HG02973 (cell line): Measurements from ENCODE around the gene AJAP1.

Experiments used
- ATAC-seq: cut with Tn5 transposase; IDR thresholded peaks from one replicate; pipeline ENCODE4 v1.9.1; 2021; ENCODE audit warnings: moderate library complexity; ENCODE audit not compliant: unreplicated experiment

AJAP1 gene

DNA sequence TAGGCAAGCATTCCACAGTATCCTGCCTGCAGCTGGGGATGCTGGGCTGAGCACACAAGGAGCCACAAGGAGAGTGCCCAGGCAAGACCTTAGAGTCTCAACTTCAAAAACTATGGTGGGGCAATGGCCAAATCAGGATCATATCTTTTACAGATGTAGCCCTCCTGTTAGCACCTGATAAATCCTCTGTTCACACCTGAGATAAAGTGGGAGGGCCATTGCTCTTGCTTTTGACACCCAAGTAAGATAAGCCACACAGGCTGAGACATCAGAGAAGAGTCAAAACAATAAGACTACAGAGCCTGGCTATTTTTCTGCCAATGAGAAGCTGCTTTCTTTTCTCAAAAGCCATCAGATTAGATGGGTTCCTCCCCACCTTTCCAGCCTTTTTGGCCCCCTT is 148.9 kb downstream of the AJAP1 start:
- no peak for ATAC-seq

DNA sequence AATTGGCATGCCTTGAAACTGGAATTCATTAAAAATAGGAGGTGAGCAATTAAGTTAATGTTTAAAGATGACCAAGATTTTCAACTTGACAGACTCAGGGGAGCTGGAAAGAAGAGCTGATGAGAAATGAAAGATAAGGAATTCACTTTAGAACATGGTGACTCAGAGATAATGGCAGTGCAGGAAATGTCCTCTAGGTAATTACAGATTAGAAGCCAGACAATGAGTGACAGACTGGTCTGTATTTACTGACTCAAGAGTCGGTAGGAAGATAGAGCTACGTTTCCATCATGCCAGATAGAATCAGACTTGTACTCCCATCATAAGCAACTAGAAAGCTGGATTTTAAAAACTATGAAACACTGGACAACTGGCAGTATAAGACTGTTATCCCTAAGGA is 151.6 kb downstream of the AJAP1 start:
- no peak for ATAC-seq

DNA sequence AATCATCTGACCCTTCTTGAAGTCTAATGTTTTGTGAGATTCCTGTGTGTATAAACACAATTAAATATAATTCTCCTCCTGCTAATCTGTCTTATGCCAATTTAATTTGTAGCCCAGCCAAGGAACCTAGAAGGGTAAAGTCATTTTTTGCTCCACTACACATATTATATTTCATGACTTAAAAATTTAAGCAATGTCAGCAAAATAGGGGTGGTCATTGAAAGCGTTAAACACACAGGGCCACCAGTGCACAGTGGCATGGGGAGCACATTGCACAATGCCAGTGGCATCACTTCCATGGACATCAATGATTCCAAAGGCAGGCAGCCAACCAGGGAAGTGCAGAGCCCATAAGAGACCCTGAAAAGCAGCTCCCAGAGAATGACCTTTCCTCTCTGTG is 166.1 kb downstream of the AJAP1 start:
- no peak for ATAC-seq

DNA sequence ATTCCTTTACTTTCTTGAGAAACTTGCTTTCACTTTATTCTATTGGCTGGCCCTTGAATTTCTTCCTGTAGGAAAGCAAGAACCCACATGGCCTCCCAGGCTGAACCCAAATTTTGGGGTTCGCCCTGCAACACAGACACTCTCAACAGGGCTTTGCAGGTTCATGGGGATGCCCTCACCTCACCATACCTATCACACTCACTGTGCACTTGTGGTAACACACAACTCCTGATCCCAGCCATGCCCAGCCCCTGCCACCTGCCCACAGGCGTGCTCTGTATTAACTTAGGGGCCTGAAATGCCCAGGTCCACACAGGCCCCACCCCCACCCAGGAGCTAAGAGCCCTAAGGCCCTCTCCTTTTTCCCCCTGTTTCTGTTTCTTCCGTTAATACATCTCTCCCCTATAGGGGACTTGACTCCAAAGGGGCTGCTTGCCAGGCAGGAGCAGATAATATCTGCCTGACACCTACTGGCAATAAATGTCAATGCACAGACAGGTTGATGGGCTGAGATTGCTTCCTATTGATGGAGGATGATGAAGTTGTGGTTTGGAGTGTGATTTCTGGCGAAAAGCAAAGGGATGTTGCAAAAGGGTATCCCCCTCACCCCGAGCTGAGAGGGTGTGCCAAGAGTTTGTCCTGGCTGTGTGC is 171.5 kb downstream of the AJAP1 start:
- ATAC-seq: no peak

DNA sequence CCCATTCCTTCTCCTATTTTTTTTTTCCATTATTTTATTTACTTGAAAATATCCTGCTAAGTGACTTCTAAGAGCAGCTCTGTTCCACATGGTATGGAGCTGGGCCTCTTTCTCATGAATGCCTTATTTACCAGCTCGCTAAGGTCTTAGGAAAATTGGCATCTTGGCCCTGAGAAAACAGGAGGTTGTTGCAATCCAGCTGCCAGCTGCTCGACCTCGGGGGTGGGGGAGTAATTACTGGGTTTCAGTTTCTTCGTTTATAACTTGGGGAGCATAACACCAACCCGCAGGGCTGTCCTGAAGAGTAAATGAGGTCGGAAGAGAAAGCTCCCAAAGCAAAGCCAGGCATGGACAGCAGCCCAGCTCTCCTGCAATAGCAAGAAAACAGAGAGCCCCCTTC is 176.3 kb downstream of the AJAP1 start:
- no peak for ATAC-seq

DNA sequence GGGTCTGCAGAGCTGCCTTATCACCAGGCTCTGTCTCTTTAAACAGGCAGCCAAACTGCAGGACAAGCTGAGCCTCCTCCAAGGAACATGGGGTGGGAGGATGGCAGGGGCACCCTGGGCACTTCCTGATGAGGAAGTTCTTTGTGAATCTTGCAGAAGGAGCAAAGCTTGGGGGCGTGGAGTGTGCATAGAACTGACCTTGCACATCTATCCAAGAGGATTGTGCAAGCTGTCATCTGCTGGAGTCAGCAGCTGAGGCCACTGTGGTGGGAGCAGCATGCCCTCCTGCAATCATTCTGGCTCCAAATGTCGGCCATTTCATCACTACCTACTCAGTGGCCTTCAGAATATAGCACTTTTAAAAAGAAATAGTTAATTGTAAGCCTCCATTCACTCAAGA is 182.2 kb downstream of the AJAP1 start:
- ATAC-seq: no peak

DNA sequence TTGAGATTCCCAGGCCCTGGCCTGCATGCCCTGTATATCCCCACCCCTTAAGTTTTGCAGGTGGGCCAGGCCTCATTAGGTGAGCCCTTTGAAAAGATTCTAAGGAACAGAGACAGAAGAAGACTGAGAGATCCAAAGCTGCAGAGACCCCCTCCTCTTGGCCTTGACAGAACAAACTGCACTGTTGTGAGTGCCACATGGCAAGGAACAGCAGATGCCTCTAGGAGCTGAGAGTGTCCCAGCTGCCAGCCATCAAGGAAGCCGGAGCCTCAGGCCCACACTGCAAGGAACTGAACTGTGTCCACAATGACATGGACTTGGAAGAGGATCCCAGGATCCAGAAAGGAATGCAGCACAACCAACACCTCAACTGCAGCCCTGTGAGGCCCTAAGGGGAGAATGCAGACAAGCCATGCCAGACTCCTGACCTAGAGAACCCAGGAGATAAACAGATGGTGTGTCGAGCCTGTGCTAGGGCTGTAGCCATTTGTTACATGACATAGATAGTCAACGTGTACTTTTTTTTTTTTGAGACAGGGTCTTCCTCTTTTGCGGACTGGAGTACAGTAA is 182.7 kb downstream of the AJAP1 start:
- no peak for ATAC-seq

DNA sequence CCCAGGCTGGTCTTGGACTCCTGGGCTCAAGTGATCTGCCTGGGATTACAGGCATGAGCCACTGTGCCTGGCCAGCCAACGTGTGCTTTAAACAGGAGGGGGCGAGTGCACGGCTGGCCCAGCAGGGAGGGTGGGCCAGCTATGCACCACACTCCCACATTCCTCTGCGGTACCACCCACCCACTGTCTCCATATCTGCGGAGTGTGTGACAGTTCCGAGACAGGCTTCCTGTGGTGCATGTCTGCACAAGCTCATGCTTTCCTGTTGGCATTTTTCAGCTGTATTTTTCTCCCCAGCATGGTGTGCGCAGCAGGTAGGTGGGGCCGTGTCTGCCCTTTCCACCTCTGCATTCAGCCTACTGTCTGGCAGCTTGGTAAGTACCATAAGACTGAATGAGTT is 183.3 kb downstream of the AJAP1 start:
- ATAC-seq: no peak

DNA sequence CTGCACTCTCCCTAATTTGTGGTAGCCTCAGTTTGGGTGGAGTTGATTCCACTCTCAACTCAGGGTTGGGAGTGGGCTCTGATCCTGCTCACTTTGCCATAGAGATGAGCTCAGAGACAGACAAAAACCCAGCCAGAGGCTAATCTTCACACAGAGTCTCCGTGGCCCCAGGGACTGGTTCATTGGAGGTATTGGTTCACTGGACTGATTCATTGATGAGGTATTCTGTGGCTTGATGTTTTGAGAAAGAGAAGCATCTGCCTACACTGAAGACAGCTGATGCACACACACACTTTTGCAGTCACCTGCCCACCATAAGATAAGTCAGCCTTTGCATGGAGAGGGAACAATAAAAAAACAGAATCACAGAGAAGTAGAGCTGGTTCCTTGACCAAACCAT is 183.8 kb downstream of the AJAP1 start:
- ATAC-seq: no peak
